Measurements from ENCODE around the gene OR2L3. TPM values are rescaled to one million over a fixed set of nuclear protein-coding genes. Genes with fewer than 3 reads are reported as not detected.

Gene OR2L3
- polyA plus RNA-seq, 3 donors, result not detected

Other genes starting within 250 kb of the OR2L3 start
- gene OR14A16, start 222.7 kb upstream of the OR2L3 start, polyA plus RNA-seq (ENCODE audit: insufficient read length in 3 of 3), result not detected
- gene OR11L1, start 204.9 kb upstream of the OR2L3 start, polyA plus RNA-seq (ENCODE audit: insufficient read length in 3 of 3), result not detected
- gene TRIM58, start 189.6 kb upstream of the OR2L3 start, polyA plus RNA-seq (ENCODE audit: insufficient read length in 3 of 3), result 1 to 10 TPM in 2 of 3 donors, under 1 TPM in 1; 0.75 to 1.9 (median 1.1) TPM
- gene OR2W3, start 151.2 kb upstream of the OR2L3 start, polyA plus RNA-seq (ENCODE audit: insufficient read length in 3 of 3), result under 1 TPM; 0.20 to 0.55 (median 0.24) TPM
- not detected for gene OR2T8, start 126.6 kb upstream of the OR2L3 start, polyA plus RNA-seq (ENCODE audit: insufficient read length in 3 of 3)
- gene OR2AJ1, start 121.9 kb upstream of the OR2L3 start, polyA plus RNA-seq (ENCODE audit: insufficient read length in 3 of 3), result not detected
- not detected for gene OR2L8, start 98.0 kb upstream of the OR2L3 start, polyA plus RNA-seq (ENCODE audit: insufficient read length in 3 of 3)
- not detected for gene OR2AK2, start 81.6 kb upstream of the OR2L3 start, polyA plus RNA-seq (ENCODE audit: insufficient read length in 3 of 3)
- gene OR2L5, start 33.2 kb upstream of the OR2L3 start, polyA plus RNA-seq (ENCODE audit: insufficient read length in 3 of 3), result not detected
- under 1 TPM; 0.06 to 0.12 (median 0.10) TPM for gene OR2L2, start 16.8 kb upstream of the OR2L3 start, polyA plus RNA-seq (ENCODE audit: insufficient read length in 3 of 3)
- gene OR2L13, start 48.3 kb downstream of the OR2L3 start, polyA plus RNA-seq (ENCODE audit: insufficient read length in 3 of 3), result not detected
- gene OR2M5, start 98.3 kb downstream of the OR2L3 start, polyA plus RNA-seq (ENCODE audit: insufficient read length in 3 of 3), result not detected
- not detected for gene OR2M2, start 128.0 kb downstream of the OR2L3 start, polyA plus RNA-seq (ENCODE audit: insufficient read length in 3 of 3)
- gene OR2M3, start 150.4 kb downstream of the OR2L3 start, polyA plus RNA-seq (ENCODE audit: insufficient read length in 3 of 3), result under 1 TPM; 0.03 to 0.04 (median 0.03) TPM
- gene OR2M4, start 184.6 kb downstream of the OR2L3 start, polyA plus RNA-seq (ENCODE audit: insufficient read length in 3 of 3), result under 1 TPM; 0.03 to 0.12 (median 0.08) TPM
- gene OR2T33, start 231.1 kb downstream of the OR2L3 start, polyA plus RNA-seq (ENCODE audit: insufficient read length in 3 of 3), result not detected

Measured in renal pelvis (tissue), 3 donors.